ENCODE measurements around the gene CNDP2. TPM values are rescaled to one million over a fixed set of nuclear protein-coding genes. Genes with fewer than 3 reads are reported as not detected.

Gene CNDP2
- total RNA-seq, 2 donors from 2014 or later = 211 to 212 TPM

DNA sequence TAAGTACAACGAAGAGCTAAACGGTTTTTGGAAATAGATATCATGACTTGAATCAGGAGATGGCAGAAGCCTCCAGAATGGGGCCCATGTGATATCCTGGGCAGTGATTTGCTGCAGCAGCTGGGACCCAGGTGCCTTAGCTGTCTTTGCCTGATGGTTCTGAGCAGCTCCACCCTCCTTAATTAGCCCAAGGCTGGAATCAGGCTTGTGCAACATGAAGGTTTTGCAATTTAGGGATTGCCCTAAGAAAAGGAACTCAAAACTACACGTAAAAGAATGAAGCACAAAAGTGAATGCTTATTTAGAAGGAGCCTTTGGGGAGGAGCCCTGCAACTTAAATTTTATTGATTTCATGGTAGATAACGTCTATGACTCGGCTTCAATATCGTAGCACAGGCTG is 17.3 kb upstream of the CNDP2 start:
- no peak overlapping the region for H3K4me3 Mint-ChIP-seq
- ATAC-seq (replicated peaks in 1 of 2) (no peak), DNase-seq (no peak)
- no peaks in the 10 kb centered on the region for H3K9me3 Mint-ChIP-seq
- H3K27me3 Mint-ChIP-seq (ENCODE audit: low read depth) = no peaks in the 10 kb centered on the region
- no peak overlapping the region for H3K27ac Mint-ChIP-seq
- H3K4me1 Mint-ChIP-seq (ENCODE audit: low read depth) = no peaks in the 10 kb centered on the region
- H3K36me3 Mint-ChIP-seq (ENCODE audit: insufficient read depth in 2 of 2) = no peaks in the 10 kb centered on the region

DNA sequence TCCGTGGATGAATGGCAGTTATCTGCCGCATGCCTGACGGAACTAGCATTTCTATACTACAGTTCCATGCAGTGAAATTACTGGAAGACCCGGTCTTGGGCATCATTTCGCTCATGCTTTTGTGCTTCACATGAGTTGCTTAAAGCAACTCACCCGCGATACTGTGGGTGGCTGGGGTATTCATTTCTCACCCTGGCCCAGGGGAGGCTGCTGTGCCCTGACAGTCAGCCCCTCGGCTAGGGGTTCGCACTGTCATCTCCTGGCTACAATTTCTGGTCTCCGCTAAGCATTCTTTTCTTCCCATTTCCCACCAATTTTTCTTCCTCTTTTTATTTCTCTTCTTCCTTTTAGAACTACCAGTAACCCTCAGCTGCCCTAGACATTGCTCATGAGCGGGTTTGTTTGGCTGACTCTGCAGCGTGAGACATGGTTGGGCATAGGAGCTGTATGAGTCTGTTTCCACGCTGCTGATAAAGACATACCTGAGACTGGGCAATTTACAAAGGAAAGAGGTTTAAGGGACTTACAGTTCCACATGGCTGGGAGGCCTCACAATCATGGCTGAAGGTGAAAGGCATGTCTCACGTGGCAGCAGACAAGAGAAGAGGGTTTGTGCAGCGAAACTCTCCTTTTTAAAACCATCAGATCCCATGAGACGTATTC is 16.5 kb upstream of the CNDP2 start:
- ATAC-seq (replicated peaks in 1 of 2) (no peak), DNase-seq (no peak)
- H3K9me3 Mint-ChIP-seq = no peaks in the 10 kb centered on the region
- H3K4me3 Mint-ChIP-seq = no peak overlapping the region
- no peaks in the 10 kb centered on the region for H3K27me3 Mint-ChIP-seq (ENCODE audit: low read depth)
- H3K4me1 Mint-ChIP-seq (ENCODE audit: low read depth) = peaks cover 2% of the 10 kb centered on the region
- no peak overlapping the region for H3K27ac Mint-ChIP-seq
- H3K36me3 Mint-ChIP-seq (ENCODE audit: insufficient read depth in 2 of 2) = no peaks in the 10 kb centered on the region

DNA sequence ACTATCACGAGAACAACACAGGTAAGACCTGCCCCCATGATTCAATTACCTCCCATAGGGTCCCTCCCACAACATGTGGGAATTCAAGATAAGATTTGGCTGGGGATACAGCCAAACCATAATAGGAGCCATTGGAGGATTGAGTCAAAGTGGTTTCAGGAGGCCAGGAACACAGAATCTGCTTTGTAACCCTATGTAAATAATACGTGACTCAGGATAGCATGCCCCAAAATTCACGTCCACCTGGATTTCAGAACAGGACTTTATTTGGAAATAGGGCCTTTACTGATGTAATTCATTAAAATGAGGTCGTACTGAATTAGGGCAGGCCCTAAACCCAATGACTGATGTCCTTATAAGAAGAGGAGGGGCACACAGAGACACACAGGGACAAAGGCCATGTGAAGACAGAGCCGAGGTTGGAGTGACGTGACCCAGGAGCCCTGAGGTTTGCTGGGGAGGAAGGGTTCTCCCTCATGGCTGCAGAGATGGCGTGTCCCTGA is 16.0 kb upstream of the CNDP2 start:
- Mint-ChIP-seq H3K36me3 (ENCODE audit: insufficient read depth in 2 of 2) (no peaks in the 10 kb centered on the region), H3K9me3 (no peaks in the 10 kb centered on the region), H3K27ac (no peak overlapping the region), H3K27me3 (ENCODE audit: low read depth) (no peaks in the 10 kb centered on the region), H3K4me3 (no peak overlapping the region), H3K4me1 (ENCODE audit: low read depth) (peaks cover 8% of the 10 kb centered on the region)
- ATAC-seq (replicated peaks in 1 of 2) (no peak), DNase-seq (no peak)

DNA sequence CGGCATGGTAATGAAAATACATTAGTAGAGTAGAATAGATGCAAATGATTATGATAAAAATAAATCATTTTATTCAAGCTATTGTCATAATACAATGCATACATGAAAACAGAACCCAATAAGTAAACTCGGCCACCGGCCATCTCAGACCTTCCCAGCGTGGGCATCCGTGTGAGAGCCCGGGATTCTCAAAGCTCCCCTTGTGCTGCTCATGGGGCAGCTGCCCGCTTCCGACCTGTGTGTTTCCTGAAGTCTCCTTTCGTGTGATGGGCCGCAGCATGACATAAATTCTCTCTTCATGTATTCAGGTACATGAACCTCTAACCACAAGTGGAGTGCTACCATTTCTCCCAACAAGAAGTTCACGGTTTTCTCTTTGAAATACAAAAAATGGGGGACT is 13.5 kb upstream of the CNDP2 start:
- H3K27ac Mint-ChIP-seq = no peak overlapping the region
- H3K4me1 Mint-ChIP-seq (ENCODE audit: low read depth) = peaks cover 18% of the 10 kb centered on the region
- no peaks in the 10 kb centered on the region for H3K36me3 Mint-ChIP-seq (ENCODE audit: insufficient read depth in 2 of 2)
- H3K27me3 Mint-ChIP-seq (ENCODE audit: low read depth) = no peaks in the 10 kb centered on the region
- H3K9me3 Mint-ChIP-seq = no peaks in the 10 kb centered on the region
- ATAC-seq (replicated peaks in 1 of 2) (no peak), DNase-seq (no peak)
- no peak overlapping the region for H3K4me3 Mint-ChIP-seq

DNA sequence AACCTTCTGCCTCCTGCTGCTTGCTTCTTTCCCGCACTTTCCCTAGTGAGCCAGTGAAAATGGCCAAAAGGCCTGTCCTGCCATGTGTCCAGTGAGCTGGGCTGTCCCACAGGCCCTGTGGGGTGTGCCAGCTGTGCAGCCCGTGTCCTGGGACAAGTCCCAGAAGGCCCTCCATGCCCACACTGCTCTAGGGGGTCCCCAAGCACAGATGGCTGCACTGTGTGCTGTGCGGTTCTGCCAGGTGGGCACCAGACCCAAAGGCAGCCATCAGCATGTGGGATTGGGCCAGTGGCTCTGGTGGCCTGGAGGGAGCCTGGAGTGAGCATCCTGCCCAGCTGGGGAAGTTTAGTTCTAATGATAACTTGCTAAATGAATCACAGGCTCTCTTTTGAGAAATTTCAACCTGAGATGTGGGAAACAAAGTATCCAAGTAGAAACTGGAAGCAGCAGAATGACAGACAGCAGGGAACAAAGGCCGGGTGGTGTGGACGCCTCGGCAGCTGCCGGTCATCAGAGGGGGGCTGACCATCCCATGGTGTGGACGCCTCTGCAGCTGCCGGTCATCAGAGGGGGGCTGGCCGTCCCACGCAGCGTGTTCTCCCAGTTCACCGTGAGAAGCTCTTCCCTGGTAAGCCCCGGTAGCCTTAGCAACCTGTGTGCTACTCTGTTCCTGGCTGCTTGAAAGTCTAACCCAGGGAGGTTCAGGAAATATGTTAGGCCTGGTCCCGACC is 9.9 kb upstream of the CNDP2 start:
- no peak for ATAC-seq (replicated peaks in 1 of 2)
- Mint-ChIP-seq H3K4me3 (no peak overlapping the region), H3K9me3 (no peaks in the 10 kb centered on the region), H3K27ac (no peak overlapping the region), H3K27me3 (ENCODE audit: low read depth) (no peaks in the 10 kb centered on the region), H3K36me3 (ENCODE audit: insufficient read depth in 2 of 2) (no peaks in the 10 kb centered on the region), H3K4me1 (ENCODE audit: low read depth) (peaks cover 18% of the 10 kb centered on the region)
- DNase-seq = no peak

DNA sequence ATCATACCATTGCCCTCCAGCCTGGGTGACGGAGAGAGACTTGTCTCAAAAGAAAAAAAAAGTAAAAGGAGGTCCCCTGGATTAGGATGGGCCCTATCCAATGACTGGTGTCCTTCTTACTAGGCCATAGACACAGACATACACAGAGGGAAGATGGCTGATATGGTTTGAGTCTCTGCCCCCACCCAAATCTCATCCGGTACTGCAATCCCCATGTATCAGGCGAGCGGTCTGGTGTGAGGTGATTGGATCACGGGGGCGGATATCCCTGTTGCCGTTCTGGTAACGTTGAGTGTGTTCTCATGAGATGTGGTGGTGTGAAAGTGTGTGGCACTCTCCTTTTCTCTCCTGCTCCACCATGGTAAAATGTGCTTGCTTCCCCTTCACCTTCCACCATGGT is 7.8 kb upstream of the CNDP2 start:
- H3K27me3 Mint-ChIP-seq (ENCODE audit: low read depth) = no peaks in the 10 kb centered on the region
- H3K27ac Mint-ChIP-seq = no peak overlapping the region
- ATAC-seq (replicated peaks in 1 of 2) (no peak), DNase-seq (no peak)
- H3K9me3 Mint-ChIP-seq = no peaks in the 10 kb centered on the region
- no peaks in the 10 kb centered on the region for H3K36me3 Mint-ChIP-seq (ENCODE audit: insufficient read depth in 2 of 2)
- H3K4me1 Mint-ChIP-seq (ENCODE audit: low read depth) = peaks cover 18% of the 10 kb centered on the region
- H3K4me3 Mint-ChIP-seq = no peak overlapping the region

DNA sequence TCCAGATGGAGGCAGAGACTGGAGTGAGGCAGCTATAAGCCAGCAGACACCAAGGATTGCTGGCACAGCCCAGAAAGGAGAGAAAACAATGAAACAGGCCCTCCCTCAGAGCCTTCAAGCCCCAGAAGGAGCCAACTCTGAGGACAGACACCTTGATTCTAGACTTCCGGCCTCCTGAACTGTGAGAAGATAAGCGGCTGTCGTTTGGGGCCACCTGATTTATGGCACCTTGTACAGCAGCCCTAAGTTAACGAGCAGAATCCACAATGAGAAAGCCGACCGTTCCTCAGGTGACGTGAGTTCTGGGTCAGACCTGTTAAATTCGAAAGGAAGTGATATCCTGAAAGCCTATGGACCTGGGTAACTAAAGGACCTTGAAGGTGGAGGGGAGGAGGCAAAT is 7.3 kb upstream of the CNDP2 start:
- Mint-ChIP-seq H3K27me3 (ENCODE audit: low read depth) (no peaks in the 10 kb centered on the region), H3K4me3 (no peak overlapping the region), H3K9me3 (no peaks in the 10 kb centered on the region), H3K27ac (no peak overlapping the region), H3K36me3 (ENCODE audit: insufficient read depth in 2 of 2) (no peaks in the 10 kb centered on the region), H3K4me1 (ENCODE audit: low read depth) (peaks cover 18% of the 10 kb centered on the region)
- DNase-seq = no peak
- ATAC-seq (replicated peaks in 1 of 2) = no peak

DNA sequence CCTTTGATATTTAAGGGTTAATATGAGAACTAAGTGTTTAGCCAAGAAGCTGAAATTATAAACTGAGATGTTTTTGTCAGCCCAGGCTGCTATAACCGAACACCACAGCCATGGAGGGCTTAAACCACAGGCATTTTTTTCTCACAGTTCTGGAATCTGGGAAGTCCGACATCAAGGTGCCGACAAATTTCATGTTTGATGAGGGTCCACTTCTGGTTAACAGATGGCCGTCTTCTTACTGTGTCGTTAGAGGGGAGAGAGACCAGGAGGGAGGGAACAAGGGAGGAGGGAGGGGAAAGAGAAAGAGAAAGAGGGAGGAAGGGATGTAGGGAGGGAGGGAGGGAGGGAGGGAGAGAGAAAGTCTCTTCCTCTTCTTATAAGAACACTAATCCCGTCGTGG is 6.5 kb upstream of the CNDP2 start:
- no peak overlapping the region for H3K4me3 Mint-ChIP-seq
- no peak for DNase-seq
- H3K4me1 Mint-ChIP-seq (ENCODE audit: low read depth) = peaks cover 16% of the 10 kb centered on the region
- no peaks in the 10 kb centered on the region for H3K36me3 Mint-ChIP-seq (ENCODE audit: insufficient read depth in 2 of 2)
- no peak for ATAC-seq (replicated peaks in 1 of 2)
- H3K27ac Mint-ChIP-seq = no peak overlapping the region
- H3K27me3 Mint-ChIP-seq (ENCODE audit: low read depth) = no peaks in the 10 kb centered on the region
- no peaks in the 10 kb centered on the region for H3K9me3 Mint-ChIP-seq

DNA sequence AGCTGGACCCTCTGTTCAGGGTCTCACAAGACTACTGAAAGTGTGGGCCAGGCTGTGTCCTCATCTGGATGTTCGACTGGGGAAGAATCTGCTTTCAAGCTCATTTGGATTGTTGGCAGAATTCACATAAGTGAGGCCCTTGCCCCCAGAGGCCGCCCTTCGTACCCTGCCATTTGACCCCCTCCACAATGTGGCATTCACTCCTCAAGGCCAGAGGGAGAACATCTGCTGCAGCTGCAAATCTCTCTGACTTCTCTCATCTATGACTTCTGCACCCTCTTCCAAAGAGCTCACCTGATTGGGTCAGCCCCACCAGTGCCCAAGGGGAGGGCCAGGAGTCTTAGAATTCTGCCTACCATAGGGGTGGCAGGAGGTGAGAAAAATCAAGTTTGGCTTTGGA is 3.9 kb upstream of the CNDP2 start:
- H3K27me3 Mint-ChIP-seq (ENCODE audit: low read depth) = no peaks in the 10 kb centered on the region
- no peak overlapping the region for H3K4me3 Mint-ChIP-seq
- DNase-seq = no peak
- no peak overlapping the region for H3K27ac Mint-ChIP-seq
- ATAC-seq (replicated peaks in 1 of 2) = no peak
- no peaks in the 10 kb centered on the region for H3K9me3 Mint-ChIP-seq
- peaks cover 6% of the 10 kb centered on the region for H3K4me1 Mint-ChIP-seq (ENCODE audit: low read depth)
- H3K36me3 Mint-ChIP-seq (ENCODE audit: insufficient read depth in 2 of 2) = peaks cover 1 to 2% of the 10 kb centered on the region in 2 donors

DNA sequence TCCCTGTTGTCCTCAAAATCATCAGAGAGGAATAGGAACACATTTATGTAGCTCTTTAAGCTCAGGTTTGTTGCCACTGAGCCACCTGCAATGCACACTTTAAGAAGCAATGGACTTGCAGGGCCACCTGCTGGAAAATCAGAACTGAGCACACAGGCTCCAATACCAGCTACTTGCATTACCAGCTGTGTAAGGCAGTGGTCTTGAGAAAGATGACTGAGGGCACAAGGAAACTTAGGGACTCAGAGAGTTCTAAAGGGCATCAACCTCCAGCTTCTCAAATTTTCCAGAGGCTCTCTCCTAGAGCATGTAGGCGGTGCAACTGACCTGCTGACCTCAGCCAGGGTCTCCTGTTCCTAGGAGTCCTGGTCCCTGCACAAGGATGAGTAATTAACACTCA is 2.5 kb upstream of the CNDP2 start:
- DNase-seq = peak; percentile 49 to 57
- Mint-ChIP-seq H3K4me3 (no peak overlapping the region), H3K36me3 (ENCODE audit: insufficient read depth in 2 of 2) (peaks cover 1 to 2% of the 10 kb centered on the region in 2 donors), H3K27me3 (ENCODE audit: low read depth) (no peaks in the 10 kb centered on the region), H3K27ac (no peak overlapping the region), H3K9me3 (no peaks in the 10 kb centered on the region), H3K4me1 (ENCODE audit: low read depth) (peaks cover 20% of the 10 kb centered on the region)
- peak in 1 of 2 donors; percentile 35 for ATAC-seq (replicated peaks in 1 of 2)

DNA sequence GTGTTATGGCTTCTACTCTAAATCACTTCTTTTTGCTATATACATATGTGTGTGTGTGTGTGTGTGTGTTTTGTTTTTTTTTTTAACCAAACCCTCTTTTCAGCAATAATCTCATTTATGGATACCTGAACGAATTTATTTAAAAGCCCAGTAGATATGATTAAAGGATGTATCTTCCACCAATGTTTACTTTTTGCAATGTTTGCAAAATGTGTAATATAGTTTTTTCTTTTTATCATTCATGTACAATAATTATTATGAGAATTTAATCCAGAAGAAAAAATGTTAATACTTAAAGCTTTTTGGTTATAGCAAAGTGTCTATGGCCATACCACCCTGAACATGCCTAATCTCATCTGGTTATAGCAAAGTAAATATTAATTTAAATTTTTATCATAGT is 1.6 kb upstream of the CNDP2 start:
- Mint-ChIP-seq H3K9me3 (no peaks in the 10 kb centered on the region), H3K36me3 (ENCODE audit: insufficient read depth in 2 of 2) (peaks cover 4 to 6% of the 10 kb centered on the region in 2 donors), H3K4me3 (peak overlapping the region; percentile 24 to 25), H3K27ac (no peak overlapping the region), H3K4me1 (ENCODE audit: low read depth) (peaks cover 28% of the 10 kb centered on the region), H3K27me3 (ENCODE audit: low read depth) (no peaks in the 10 kb centered on the region)
- DNase-seq (no peak), ATAC-seq (replicated peaks in 1 of 2) (no peak)

DNA sequence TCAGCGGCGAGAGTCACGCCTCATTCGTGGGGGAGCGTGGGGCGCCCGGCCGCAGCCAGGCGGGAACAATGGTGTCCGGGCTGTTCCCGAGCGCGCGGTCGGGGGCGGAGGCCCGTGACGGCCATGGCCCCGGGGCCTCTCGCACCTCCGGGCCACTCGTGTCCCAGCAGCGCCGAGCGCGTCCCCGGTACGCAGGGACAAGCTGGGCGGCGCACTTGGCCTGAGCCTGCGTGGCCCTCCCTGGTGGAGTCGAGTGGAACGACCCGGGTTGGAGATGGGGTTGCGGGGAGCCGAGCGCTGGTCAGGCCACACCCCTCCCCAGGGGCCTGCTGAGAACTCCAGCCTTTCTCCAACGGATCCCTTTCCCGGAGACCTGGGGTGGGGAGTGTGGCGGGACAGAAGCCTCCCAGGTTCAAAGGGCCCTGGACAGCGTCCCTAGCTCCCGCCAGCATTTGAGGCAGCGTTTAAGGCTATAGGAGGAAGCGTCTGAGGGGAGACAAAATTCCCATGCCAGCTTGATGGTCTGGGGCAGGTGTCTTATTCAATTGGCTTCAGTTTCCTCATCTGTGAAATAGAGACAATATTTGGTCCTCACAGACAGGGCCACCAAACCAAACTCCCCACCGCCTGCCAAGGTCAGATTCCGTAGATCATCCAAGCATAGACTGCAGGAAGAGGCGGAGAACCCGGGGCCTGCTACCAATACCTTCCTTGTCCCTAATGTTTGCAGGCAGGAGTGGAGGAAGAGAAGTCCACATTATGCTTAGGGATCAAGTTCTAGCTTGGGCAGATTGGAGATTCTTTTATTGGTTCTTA is 553 bp downstream of the CNDP2 start:
- peaks cover 33% of the 10 kb centered on the region for H3K4me1 Mint-ChIP-seq (ENCODE audit: low read depth)
- peak overlapping the region; percentile 91 for H3K27ac Mint-ChIP-seq
- peak; percentile 31 to 32 for ATAC-seq (replicated peaks in 1 of 2)
- peak; percentile 60 to 63 for DNase-seq
- no peaks in the 10 kb centered on the region for H3K9me3 Mint-ChIP-seq
- H3K4me3 Mint-ChIP-seq = peak overlapping the region; percentile 97 to 98
- H3K36me3 Mint-ChIP-seq (ENCODE audit: insufficient read depth in 2 of 2) = peaks cover 9 to 13% of the 10 kb centered on the region in 2 donors
- H3K27me3 Mint-ChIP-seq (ENCODE audit: low read depth) = no peaks in the 10 kb centered on the region

DNA sequence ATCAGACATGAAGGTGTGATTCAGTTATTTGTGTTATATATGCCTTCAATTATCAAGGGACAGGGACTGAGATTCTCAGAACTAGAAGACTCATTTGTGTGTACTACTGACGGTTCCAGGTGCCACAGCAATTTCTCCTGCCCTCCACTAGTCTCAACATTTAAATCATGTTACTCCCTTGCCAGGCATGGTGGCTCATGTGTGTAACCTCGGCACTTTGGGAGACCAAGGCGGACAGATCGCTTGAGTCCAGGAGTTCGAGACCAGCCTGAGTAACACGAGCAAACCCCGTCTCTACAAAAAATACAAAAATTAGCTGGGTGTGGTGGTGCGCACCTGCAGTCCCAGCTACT is 1.1 kb downstream of the CNDP2 start:
- Mint-ChIP-seq H3K36me3 (ENCODE audit: insufficient read depth in 2 of 2) (peaks cover 12 to 16% of the 10 kb centered on the region in 2 donors), H3K4me3 (peak overlapping the region; percentile 97 to 98), H3K27ac (peak overlapping the region; percentile 91), H3K27me3 (ENCODE audit: low read depth) (no peaks in the 10 kb centered on the region), H3K4me1 (ENCODE audit: low read depth) (peaks cover 33% of the 10 kb centered on the region), H3K9me3 (no peaks in the 10 kb centered on the region)
- DNase-seq (no peak), ATAC-seq (replicated peaks in 1 of 2) (no peak)

All from activated T-cell treated with anti-CD3 and anti-CD28 coated beads, Interleukin-2, amount 50 U/mL, for 72 hours (primary cell).